IPS-18c (cell line): ENCODE data around the gene OR2T12.
"Not testable (repeated sequence)": the region's sequence is repeated elsewhere in the genome, so short reads cannot be mapped to it uniquely, and the experiment has no call there.

Experiments used
- H3K4me3 ChIP-seq: 2 replicates; pipeline ENCODE4 v1.7.0; 2013; ENCODE audit warnings: low read depth, mild to moderate bottlenecking, low read length, moderate library complexity; ENCODE audit not compliant: insufficient read depth
- H3K9me3 ChIP-seq: one replicate; pipeline ENCODE4 v1.6.1; 2013; ENCODE audit warnings: mild to moderate bottlenecking, low read length, moderate library complexity; ENCODE audit not compliant: control insufficient read depth, insufficient read depth

OR2T12 gene, protein sequence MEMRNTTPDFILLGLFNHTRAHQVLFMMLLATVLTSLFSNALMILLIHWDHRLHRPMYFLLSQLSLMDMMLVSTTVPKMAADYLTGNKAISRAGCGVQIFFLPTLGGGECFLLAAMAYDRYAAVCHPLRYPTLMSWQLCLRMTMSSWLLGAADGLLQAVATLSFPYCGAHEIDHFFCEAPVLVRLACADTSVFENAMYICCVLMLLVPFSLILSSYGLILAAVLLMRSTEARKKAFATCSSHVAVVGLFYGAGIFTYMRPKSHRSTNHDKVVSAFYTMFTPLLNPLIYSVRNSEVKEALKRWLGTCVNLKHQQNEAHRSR

DNA sequence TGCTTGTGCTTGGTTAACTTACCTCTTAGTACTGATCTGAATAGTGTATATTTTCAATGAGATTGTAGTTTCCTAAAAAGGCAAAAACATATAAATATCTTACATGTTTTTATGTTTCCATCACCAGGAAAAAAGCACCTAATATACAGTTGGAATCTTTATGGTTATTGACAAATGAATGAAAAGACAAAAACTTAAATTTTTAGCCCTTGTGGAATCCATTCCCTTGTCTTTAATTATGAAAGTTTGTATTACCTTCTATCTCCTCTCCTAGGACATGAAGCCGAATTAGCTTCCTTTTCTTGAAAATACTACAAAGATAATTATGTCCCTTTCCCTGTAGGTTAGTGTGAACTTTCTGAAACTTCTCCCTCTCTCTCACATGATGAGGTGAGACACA lies at the start of gene OR2T12:
TSS of gene OR2T12 (minus strand) at position 101 of the 400 bp plus-strand sequence. CDS start 7,846 bp downstream, outside the sequence.
- Histone ChIP-seq H3K9me3 (no peaks in the 10 kb centered on the region), H3K4me3 (no peak within 1 kb of the TSS)

DNA sequence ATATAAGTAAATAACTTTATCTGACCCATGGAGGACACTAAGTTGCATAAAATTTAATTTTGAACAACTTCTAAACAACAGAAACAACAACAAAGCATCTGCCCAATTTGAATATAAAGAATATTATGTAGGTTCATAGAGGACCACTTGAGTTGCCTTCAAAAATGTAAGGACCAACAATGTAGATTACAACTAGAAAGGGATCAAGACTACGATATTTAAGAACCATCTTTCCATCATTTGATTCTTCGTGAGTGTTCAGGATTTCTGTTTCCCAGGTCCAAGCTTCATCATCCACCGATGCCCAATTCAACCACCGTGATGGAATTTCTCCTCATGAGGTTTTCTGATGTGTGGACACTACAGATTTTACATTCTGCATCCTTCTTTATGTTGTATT lies 45.3 kb upstream of the OR2T12 start, which contains the start of gene OR14C36:
TSS of gene OR14C36 (plus strand) at position 301 of the 400 bp plus-strand sequence. CDS start at position 301, 0 bp downstream.
- Histone ChIP-seq H3K4me3 (no peak within 1 kb of the TSS), H3K9me3 (no peaks in the 10 kb centered on the region)

DNA sequence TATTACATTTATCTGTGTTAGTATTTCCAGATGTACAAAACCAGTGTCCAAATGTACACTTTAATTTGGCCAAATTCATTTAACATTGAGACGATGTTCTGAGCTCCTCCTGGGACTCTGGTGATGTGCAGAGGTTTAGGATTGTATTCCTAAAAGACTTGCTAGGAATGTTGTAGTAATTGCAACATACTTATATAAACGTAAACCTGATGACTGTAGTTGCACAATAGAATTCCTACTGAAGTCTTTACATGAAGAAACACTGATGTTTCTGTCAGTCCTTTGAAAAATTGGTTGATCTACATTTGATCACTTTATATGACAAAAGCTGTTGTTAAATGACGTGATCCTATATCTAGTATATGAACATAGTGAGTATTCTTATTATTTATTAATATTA lies 40.2 kb upstream of the OR2T12 start:
- no peaks in the 10 kb centered on the region for H3K9me3 ChIP-seq
- H3K4me3 ChIP-seq, result no peak overlapping the region

DNA sequence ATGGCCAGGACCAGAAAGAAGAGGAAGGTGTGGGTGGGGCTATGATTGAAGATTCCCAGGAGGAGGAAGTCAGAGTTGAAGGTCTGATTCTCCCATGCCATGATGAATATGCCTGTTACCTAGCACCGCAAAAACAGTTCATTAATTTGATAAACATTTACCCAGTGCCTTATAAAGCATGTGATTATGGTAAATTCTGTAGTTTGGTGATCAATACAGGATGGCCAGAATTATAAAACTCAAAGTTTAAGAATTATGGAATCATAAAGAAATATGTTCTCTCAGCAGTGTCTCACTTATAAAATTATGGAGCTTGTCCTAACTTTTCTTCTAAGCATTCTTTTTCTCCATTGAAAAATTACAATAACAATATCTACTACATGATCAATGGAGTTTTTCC lies 21.2 kb upstream of the OR2T12 start, which contains the start of gene OR2M7:
TSS of gene OR2M7 (minus strand) at position 101 of the 400 bp plus-strand sequence. CDS start at position 101, 0 bp downstream.
- Histone ChIP-seq H3K4me3 (no peak within 1 kb of the TSS), H3K9me3 (no peaks in the 10 kb centered on the region)

DNA sequence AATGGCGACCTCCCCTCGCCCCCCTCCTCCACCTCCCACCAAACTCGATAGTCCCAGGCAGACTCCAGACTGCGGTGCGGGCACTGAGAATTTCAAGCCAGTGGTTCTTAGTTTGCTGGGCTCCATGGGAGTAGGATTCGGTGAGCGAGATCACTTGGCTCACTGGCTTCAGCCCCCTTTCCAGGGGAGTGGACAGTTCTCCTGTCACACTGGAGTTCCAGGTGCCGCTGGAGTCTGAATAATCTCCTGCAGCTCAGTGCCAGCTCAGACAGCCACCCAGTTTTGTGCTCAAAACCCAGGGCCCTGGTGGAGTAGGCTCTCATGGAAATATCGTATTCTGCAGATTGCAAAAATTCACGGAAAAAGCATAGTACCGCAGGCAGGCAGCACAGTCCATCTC lies 13.6 kb upstream of the OR2T12 start:
- Histone ChIP-seq H3K9me3 (no peaks in the 10 kb centered on the region), H3K4me3 (no peak overlapping the region)

DNA sequence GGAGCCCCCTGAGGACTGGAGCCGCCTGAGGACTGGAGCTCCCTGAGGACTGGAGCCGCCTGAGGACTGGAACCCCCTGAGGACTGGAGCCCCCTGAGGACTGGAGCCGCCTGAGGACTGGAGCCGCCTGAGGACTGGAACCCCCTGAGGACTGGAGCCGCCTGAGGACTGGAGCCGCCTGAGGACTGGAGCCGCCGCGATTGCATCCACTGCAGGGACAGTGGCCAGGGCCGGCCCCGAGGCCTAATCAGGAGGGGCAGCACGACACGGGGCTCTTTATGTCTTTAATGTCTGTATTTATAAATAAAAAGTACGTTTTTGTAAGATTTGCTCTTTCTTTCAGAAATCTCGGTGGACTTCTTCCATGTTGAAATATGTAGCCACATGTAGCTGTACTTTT lies 3.5 kb upstream of the OR2T12 start:
- not testable (repeated sequence) for H3K4me3 ChIP-seq, H3K9me3 ChIP-seq

DNA sequence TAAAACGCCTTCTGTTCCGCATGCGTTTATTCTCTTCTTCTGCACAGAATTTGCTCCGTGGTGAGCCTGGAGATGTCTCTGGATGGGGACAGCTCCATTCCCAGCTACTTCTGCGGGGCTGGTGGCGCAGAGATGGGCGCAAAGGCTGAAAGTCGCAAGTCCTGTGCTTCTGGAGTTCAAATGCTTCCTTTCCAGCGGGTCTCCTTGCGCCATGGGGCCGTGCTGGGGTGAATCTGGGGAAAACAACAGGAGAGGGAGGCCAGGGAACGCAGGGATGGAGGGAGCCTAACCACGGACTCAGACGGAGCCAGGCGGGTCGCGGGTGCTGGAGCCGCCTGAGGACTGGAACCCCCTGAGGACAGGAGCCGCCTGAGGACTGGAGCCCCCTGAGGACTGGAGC lies 2.9 kb upstream of the OR2T12 start:
- no peaks in the 10 kb centered on the region for H3K9me3 ChIP-seq
- no peak overlapping the region for H3K4me3 ChIP-seq

DNA sequence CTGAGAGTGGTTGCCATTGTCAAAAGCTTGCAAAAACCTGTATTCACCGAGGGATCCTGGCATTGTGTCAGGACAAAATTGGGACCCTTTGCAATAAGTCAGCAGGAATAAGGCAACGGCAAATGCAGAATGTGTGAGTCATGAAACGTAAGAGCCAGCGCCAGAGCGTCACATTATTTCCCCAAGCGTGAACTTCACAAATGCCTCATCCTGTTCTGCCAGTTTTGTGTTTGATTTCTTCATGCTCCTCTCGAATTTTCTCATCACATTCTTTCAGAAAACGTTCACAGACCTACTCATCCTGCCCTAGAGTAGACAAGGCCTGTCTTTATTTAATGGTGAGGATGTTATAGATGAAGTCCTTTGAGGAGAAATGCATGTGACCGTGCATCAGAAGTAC lies 2.4 kb upstream of the OR2T12 start:
- not testable (repeated sequence) for H3K9me3 ChIP-seq, H3K4me3 ChIP-seq

DNA sequence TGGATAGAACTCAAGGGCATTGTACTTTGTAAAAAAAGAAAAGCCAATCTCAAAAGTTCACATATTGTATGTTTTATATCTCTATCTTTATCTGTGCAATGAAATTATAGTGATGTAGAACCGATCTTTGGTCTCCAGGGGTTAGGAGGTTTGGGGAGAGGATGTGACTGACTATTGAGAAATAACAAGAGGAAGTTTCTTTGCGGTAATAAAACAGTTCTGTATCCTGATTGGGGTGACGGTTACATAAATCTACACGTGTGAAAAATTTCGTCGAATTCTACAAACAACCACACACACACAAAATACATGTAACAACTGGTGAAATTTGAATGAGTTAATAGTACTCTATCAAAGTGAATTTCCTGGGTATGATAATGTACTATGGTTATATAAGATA lies 14.8 kb downstream of the OR2T12 start:
- Histone ChIP-seq H3K4me3 (no peak overlapping the region), H3K9me3 (peaks cover 2% of the 10 kb centered on the region)

DNA sequence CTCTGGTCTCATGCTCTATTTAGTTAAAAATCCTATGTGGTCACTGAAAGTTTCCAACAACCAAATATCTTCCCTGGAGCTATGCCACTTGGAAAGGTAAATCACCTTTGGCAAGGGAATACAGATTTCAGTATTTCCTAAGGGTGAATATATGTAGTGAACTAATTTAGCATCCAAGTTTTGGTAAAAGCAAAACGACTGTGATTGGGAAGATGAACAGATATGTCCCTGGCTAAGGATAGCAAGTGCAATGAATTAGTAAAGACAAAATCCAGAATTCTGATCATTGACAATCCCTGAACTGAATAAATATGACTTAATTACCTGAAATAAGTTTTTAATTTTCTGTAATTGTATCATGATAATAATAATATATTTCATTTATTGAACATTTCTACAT lies 25.3 kb downstream of the OR2T12 start, which contains the start of gene OR2T33:
TSS of gene OR2T33 (minus strand) at position 101 of the 400 bp plus-strand sequence. CDS start 4,162 bp downstream, outside the sequence.
- no peaks in the 10 kb centered on the region for H3K9me3 ChIP-seq
- no peak within 1 kb of the TSS for H3K4me3 ChIP-seq

DNA sequence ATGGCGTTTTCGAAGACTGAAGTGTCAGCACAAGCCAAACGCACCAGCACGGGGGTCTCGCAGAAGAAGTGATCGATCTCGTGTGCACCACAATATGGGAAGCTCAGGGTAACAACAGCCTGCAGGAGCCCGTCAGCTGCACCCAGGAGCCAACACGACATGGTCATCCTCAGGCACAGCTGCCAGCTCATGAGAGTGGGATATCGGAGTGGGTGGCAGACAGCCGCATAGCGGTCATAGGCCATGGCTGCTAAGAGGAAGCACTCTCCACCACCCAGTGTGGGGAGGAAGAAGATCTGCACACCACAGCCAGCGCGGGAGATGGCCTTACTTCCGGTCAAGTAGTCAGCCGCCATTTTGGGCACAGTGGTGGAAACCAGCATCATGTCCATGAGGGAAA lies 30.0 kb downstream of the OR2T12 start:
- not testable (repeated sequence) for H3K4me3 ChIP-seq, H3K9me3 ChIP-seq

DNA sequence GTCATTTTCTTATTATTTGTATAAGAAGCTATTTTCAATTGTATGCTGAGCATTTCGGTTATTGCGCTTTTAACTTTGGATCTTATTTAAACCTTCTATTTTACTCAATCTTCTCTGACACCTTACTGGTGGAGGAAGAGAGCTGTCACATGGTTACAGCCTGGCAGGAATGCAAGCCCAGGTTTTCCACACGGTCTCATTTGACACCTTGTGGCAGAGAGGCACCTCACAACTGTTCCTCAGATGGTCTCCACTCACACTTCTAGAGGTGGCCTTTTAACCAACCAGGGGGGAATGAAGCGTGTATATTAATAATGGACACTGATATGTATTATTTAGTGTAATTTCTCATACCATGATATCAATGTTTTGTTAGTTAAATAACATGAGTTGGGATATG lies 35.0 kb downstream of the OR2T12 start:
- H3K4me3 ChIP-seq, result no peak overlapping the region
- no peaks in the 10 kb centered on the region for H3K9me3 ChIP-seq

DNA sequence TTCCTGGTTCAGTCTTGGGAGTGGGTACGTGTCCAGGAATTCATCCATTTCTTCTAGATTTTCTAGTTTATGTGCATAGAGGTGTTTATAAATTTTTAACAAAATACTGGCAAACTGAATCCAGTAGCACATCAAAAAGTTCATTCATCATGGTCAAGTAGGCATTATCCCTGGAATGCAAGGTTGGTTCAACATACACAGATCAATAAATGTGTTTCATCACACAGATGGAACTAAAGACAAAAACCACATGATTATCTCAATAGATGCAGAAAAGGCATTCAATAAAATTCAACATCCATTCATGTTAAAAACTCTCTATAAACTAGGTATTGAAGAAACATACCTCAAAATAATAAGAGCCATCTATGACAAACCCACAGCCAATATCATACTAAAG lies 43.9 kb downstream of the OR2T12 start:
- not testable (repeated sequence) for H3K9me3 ChIP-seq, H3K4me3 ChIP-seq

DNA sequence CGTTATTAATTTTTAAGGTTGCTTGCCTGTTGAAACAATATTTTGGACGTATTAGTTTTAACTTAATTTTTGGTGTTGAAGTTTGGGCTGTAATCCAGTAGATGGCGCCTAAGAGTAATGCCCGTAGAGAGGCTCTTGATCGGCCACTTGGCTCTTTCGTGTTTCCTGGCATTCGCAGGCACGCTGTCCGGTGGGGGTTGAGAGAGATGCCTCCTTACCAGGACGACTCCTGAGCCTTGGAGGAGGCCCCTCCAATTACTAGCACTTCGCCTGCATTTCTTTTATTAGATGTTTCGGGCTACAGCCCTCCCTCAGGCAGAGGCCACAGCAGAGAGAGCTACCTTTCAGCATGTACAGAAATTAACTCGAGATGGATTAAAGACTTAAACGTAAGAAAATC lies 60.0 kb downstream of the OR2T12 start:
- Histone ChIP-seq H3K9me3 (peaks cover 2% of the 10 kb centered on the region), H3K4me3 (no peak overlapping the region)
